ENCODE measurements around the gene GMPS.
"Not testable (repeated sequence)": the region's sequence is repeated elsewhere in the genome, so short reads cannot be mapped to it uniquely, and the experiment has no call there.

Gene GMPS

GRCh38 chr3:155872904-155873646, 2.6 kb downstream of the GMPS start:
- DNase-seq: no peak

- no peak for DNase-seq
Measured at GRCh38 chr3:155876037-155876436, 5.6 kb downstream of the GMPS start.

GRCh38 chr3:155876503-155876902, 6.1 kb downstream of the GMPS start:
- DNase-seq: no peak

- DNase-seq: no peak
Measured at GRCh38 chr3:155880286-155880685, 9.8 kb downstream of the GMPS start.

GRCh38 chr3:155884292-155884691, 13.8 kb downstream of the GMPS start:
- no peak for DNase-seq

- no peak for DNase-seq
Measured at GRCh38 chr3:155885292-155885691, 14.8 kb downstream of the GMPS start.

- not testable (repeated sequence) for DNase-seq
Measured at GRCh38 chr3:155886348-155886747, 15.9 kb downstream of the GMPS start.

GRCh38 chr3:155886915-155887314, 16.5 kb downstream of the GMPS start:
- no peak for DNase-seq

- DNase-seq: no peak
Measured at GRCh38 chr3:155889212-155889611, 18.8 kb downstream of the GMPS start.

GRCh38 chr3:155889952-155890351, 19.5 kb downstream of the GMPS start:
- DNase-seq: no peak

GRCh38 chr3:155890671-155891190, 20.3 kb downstream of the GMPS start:
- DNase-seq: no peak

- DNase-seq: no peak
Measured at GRCh38 chr3:155891321-155891720, 20.9 kb downstream of the GMPS start.

- DNase-seq: no peak
Measured at GRCh38 chr3:155895379-155895900, 25.0 kb downstream of the GMPS start.

GRCh38 chr3:155906900-155907299, 36.5 kb downstream of the GMPS start:
- no peak for DNase-seq

GRCh38 chr3:155908086-155908485, 37.6 kb downstream of the GMPS start:
- DNase-seq: no peak

- DNase-seq: no peak
Measured at GRCh38 chr3:155908605-155909004, 38.2 kb downstream of the GMPS start.

GRCh38 chr3:155912090-155912489, 41.6 kb downstream of the GMPS start:
- no peak for DNase-seq

GRCh38 chr3:155912579-155913190, 42.2 kb downstream of the GMPS start:
- DNase-seq: no peak

- no peak for DNase-seq
Measured at GRCh38 chr3:155917781-155918180, 47.3 kb downstream of the GMPS start.

- no peak for DNase-seq
Measured at GRCh38 chr3:155919728-155920127, 49.3 kb downstream of the GMPS start.

- DNase-seq: no peak
Measured at GRCh38 chr3:155921486-155921885, 51.0 kb downstream of the GMPS start.

- no peak for DNase-seq
Measured at GRCh38 chr3:155934230-155934629, 63.8 kb downstream of the GMPS start.

GRCh38 chr3:155938409-155938808, 68.0 kb downstream of the GMPS start:
- no peak for DNase-seq

- no peak for DNase-seq
Measured at GRCh38 chr3:155941354-155941753, 70.9 kb downstream of the GMPS start.
